ENCODE results near the gene SLC2A6.

GRCh38 chr9:133519693-133520092 lies 40.8 kb upstream of the SLC2A6 start:
- TF ChIP-seq CTCF (IDR thresholded peaks at IDR 0.05) (no peak), POLR2A (IDR thresholded peaks at IDR 0.05) (no peak)
